Measurements from ENCODE around the gene PSAPL1.

Gene PSAPL1

GRCh38 chr4:7420661-7421040 is 14.1 kb downstream of the PSAPL1 start:
- in situ Hi-C loops (cut with MboI; ENCODE audit: low sequenced_read_pairs) = no loop called here

- in situ Hi-C loops (cut with MboI; ENCODE audit: low sequenced_read_pairs) = no loop called here
Measured at GRCh38 chr4:7419961-7420660, 14.6 kb downstream of the PSAPL1 start.

GRCh38 chr4:7418131-7418943 is 16.4 kb downstream of the PSAPL1 start:
- in situ Hi-C loops (cut with MboI; ENCODE audit: low sequenced_read_pairs) = no loop called here

GRCh38 chr4:7417639-7418038 is 17.1 kb downstream of the PSAPL1 start:
- in situ Hi-C loops (cut with MboI; ENCODE audit: low sequenced_read_pairs) = no loop called here

- in situ Hi-C loops (cut with MboI; ENCODE audit: low sequenced_read_pairs) = no loop called here
Measured at GRCh38 chr4:7416745-7417432, 17.8 kb downstream of the PSAPL1 start.

- in situ Hi-C loops (cut with MboI; ENCODE audit: low sequenced_read_pairs) = no loop called here
Measured at GRCh38 chr4:7415927-7416686, 18.6 kb downstream of the PSAPL1 start.

- in situ Hi-C loops (cut with MboI; ENCODE audit: low sequenced_read_pairs) = no loop called here
Measured at GRCh38 chr4:7414736-7415510, 19.8 kb downstream of the PSAPL1 start.

- in situ Hi-C loops (cut with MboI; ENCODE audit: low sequenced_read_pairs) = no loop called here
Measured at GRCh38 chr4:7414046-7414445, 20.7 kb downstream of the PSAPL1 start.

- in situ Hi-C loops (cut with MboI; ENCODE audit: low sequenced_read_pairs) = no loop called here
Measured at GRCh38 chr4:7412554-7412912, 22.2 kb downstream of the PSAPL1 start.

- in situ Hi-C loops (cut with MboI; ENCODE audit: low sequenced_read_pairs) = no loop called here
Measured at GRCh38 chr4:7411896-7412553, 22.7 kb downstream of the PSAPL1 start.

- in situ Hi-C loops (cut with MboI; ENCODE audit: low sequenced_read_pairs) = no loop called here
Measured at GRCh38 chr4:7411491-7411890, 23.2 kb downstream of the PSAPL1 start.

GRCh38 chr4:7410446-7410845 is 24.3 kb downstream of the PSAPL1 start:
- in situ Hi-C loops (cut with MboI; ENCODE audit: low sequenced_read_pairs) = no loop called here

GRCh38 chr4:7408166-7408565 is 26.6 kb downstream of the PSAPL1 start:
- in situ Hi-C loops (cut with MboI; ENCODE audit: low sequenced_read_pairs) = no loop called here

- in situ Hi-C loops (cut with MboI; ENCODE audit: low sequenced_read_pairs) = no loop called here
Measured at GRCh38 chr4:7403001-7403400, 31.7 kb downstream of the PSAPL1 start.

- in situ Hi-C loops (cut with MboI; ENCODE audit: low sequenced_read_pairs) = no loop called here
Measured at GRCh38 chr4:7402526-7402925, 32.2 kb downstream of the PSAPL1 start.

GRCh38 chr4:7400671-7401298 is 33.9 kb downstream of the PSAPL1 start:
- in situ Hi-C loops (cut with MboI; ENCODE audit: low sequenced_read_pairs) = no loop called here

- in situ Hi-C loops (cut with MboI; ENCODE audit: low sequenced_read_pairs) = no loop called here
Measured at GRCh38 chr4:7399440-7400234, 35.1 kb downstream of the PSAPL1 start.

GRCh38 chr4:7398788-7399439 is 35.8 kb downstream of the PSAPL1 start:
- in situ Hi-C loops (cut with MboI; ENCODE audit: low sequenced_read_pairs) = no loop called here
